NCI-H146 treated with DMSO at 0.1 percent for 48 hours (cell line): ENCODE measurements around the gene HMGCL.
"Not testable (repeated sequence)": the region's sequence is repeated elsewhere in the genome, so short reads cannot be mapped to it uniquely, and the experiment has no call there.

Source experiments
- DNase-seq: peaks from one replicate; lab custom pipeline; 2025; ENCODE audit not compliant: unreplicated experiment; lab: John Stamatoyannopoulos, UW

Gene HMGCL

GRCh38 chr1:23825076-23825761 is at the start of gene HMGCL:
HMGCL (minus strand) TSS chr1:23825429; CDS start chr1:23825415, 14 bp downstream.
- DNase-seq, result peak; percentile 56

- no peak for DNase-seq
Measured at GRCh38 chr1:23872421-23872820, 47.2 kb upstream of the HMGCL start.

GRCh38 chr1:23869051-23869450 is 43.8 kb upstream of the HMGCL start:
- DNase-seq, result no peak

GRCh38 chr1:23868557-23869016 is 43.4 kb upstream of the HMGCL start:
- DNase-seq, result peak; percentile 44

- peak; percentile 88 for DNase-seq
Measured at GRCh38 chr1:23867895-23868556, 42.8 kb upstream of the HMGCL start, which contains the start of gene FUCA1. FUCA1 (minus strand) TSS chr1:23868290; CDS start chr1:23868286, 4 bp downstream.

GRCh38 chr1:23867542-23867894 is 42.3 kb upstream of the HMGCL start:
- no peak for DNase-seq

GRCh38 chr1:23865543-23865930 is 40.3 kb upstream of the HMGCL start:
- no peak for DNase-seq

- DNase-seq, result no peak
Measured at GRCh38 chr1:23864801-23865542, 39.7 kb upstream of the HMGCL start.

GRCh38 chr1:23862640-23863039 is 37.4 kb upstream of the HMGCL start:
- DNase-seq, result no peak

- DNase-seq, result no peak
Measured at GRCh38 chr1:23854568-23854967, 29.3 kb upstream of the HMGCL start.

GRCh38 chr1:23853124-23853523 is 27.9 kb upstream of the HMGCL start:
- not testable (repeated sequence) for DNase-seq

- DNase-seq, result not testable (repeated sequence)
Measured at GRCh38 chr1:23851406-23851805, 26.2 kb upstream of the HMGCL start.

GRCh38 chr1:23848673-23849616 is 23.7 kb upstream of the HMGCL start:
- DNase-seq, result no peak

GRCh38 chr1:23847482-23848095 is 22.4 kb upstream of the HMGCL start:
- not testable (repeated sequence) for DNase-seq

GRCh38 chr1:23845163-23845562 is 19.9 kb upstream of the HMGCL start:
- no peak for DNase-seq

GRCh38 chr1:23843644-23844043 is 18.4 kb upstream of the HMGCL start:
- no peak for DNase-seq

GRCh38 chr1:23838401-23838866 is 13.2 kb upstream of the HMGCL start:
- peak; percentile 10 for DNase-seq

GRCh38 chr1:23837908-23838307 is 12.7 kb upstream of the HMGCL start:
- no peak for DNase-seq

- DNase-seq, result no peak
Measured at GRCh38 chr1:23836037-23836436, 10.8 kb upstream of the HMGCL start.

- not testable (repeated sequence) for DNase-seq
Measured at GRCh38 chr1:23834156-23834555, 8.9 kb upstream of the HMGCL start.
